SK-N-SH (cell line): ENCODE measurements around the gene CD300E. TPM values are rescaled to one million over a fixed set of nuclear protein-coding genes. Genes with fewer than 3 reads are reported as not detected.

ENCODE experiments used
- CTCF ChIA-PET: fragments of 300-600, 350-600 bp; formaldehyde crosslinking; extraction: SDS; loops from one replicate; lab custom pipeline; 2021; lab: Yijun Ruan, JAX
- POLR2A ChIA-PET: fragments of 350-600 bp; sonication (Branson Sonifier 250); formaldehyde crosslinking; extraction: SDS; loops from one replicate; lab custom pipeline; 2020; ENCODE audit warnings: antibody characterized with exemption, inconsistent platforms; lab: Yijun Ruan, JAX
- DNase-seq: peaks from one replicate; pipeline ENCODE4 v3.0.0; 2012
- H2AFZ ChIP-seq: fragments of 200-600 bp; sonication (generic); 2 replicates; pipeline ENCODE4 v1.8.1; 2016; ENCODE audit warnings: antibody characterized with exemption, mild to moderate bottlenecking, low read depth
- H3F3A ChIP-seq: fragments of 200-600 bp; sonication (generic); replicated peaks from 2 replicates; pipeline ENCODE3; 2016; ENCODE audit warnings: antibody characterized with exemption, mild to moderate bottlenecking; ENCODE audit not compliant: insufficient read depth
- H3K27ac ChIP-seq, 2 experiments: fragments of 200-500 bp in 1 of 2; fragments of 200-600 bp in 1 of 2; sonication (Bioruptor generic) in 1 of 2; sonication (generic), shearing (Covaris generic) in 1 of 2; 2 replicates each; pipeline versions ENCODE4 v1.5.1 to v1.6.1; 2014 to 2016; ENCODE audit warnings: low read depth in 2 of 2, inconsistent platforms in 1 of 2, low read length in 1 of 2, mild to moderate bottlenecking in 1 of 2, mixed read lengths in 1 of 2
- H3K27me3 ChIP-seq: fragments of 200-600 bp; sonication (generic), shearing (Covaris generic); 2 replicates; pipeline ENCODE4 v1.6.1; 2016; ENCODE audit warnings: mixed run types; ENCODE audit not compliant: insufficient read depth
- H3K36me3 ChIP-seq, 2 experiments: fragments of 200-500 bp in 1 of 2; fragments of 200-600 bp in 1 of 2; sonication (Bioruptor generic) in 1 of 2; sonication (generic) in 1 of 2; replicated peaks in 1 of 2; 2 replicates each; pipeline versions ENCODE3 to v1.5.1; 2014 to 2016; ENCODE audit warnings: low read length in 1 of 2, mild to moderate bottlenecking in 1 of 2; ENCODE audit not compliant: insufficient read depth in 2 of 2, control insufficient read depth in 1 of 2
- H3K4me1 ChIP-seq, 2 experiments: fragments of 200-500 bp in 1 of 2; fragments of 200-600 bp in 1 of 2; sonication (Bioruptor generic) in 1 of 2; sonication (generic), shearing (Covaris generic) in 1 of 2; 2 replicates each; pipeline versions ENCODE4 v1.5.1 to v1.6.1; 2014 to 2016; ENCODE audit warnings: low read depth in 1 of 2, low read length in 1 of 2, mixed run types in 1 of 2; ENCODE audit not compliant: insufficient read depth in 2 of 2, control insufficient read depth in 1 of 2
- H3K4me2 ChIP-seq: fragments of 200-600 bp; sonication (generic), shearing (Covaris generic); 2 replicates; pipeline ENCODE4 v1.6.1; 2017; ENCODE audit warnings: mixed run types
- H3K4me3 ChIP-seq, 2 experiments: fragments of 200-500 bp in 1 of 2; fragments of 200-600 bp in 1 of 2; sonication (Bioruptor generic) in 1 of 2; sonication (generic), shearing (Covaris generic) in 1 of 2; 2 replicates each; pipeline versions ENCODE4 v1.5.1 to v1.8.1; 2014 to 2016; ENCODE audit warnings: low read depth in 2 of 2, inconsistent platforms in 1 of 2, low read length in 1 of 2, mild to moderate bottlenecking in 1 of 2, mixed read lengths in 1 of 2, moderate library complexity in 1 of 2
- H3K79me2 ChIP-seq: fragments of 200-600 bp; sonication (generic); 2 replicates; pipeline ENCODE4 v1.8.1; 2017; ENCODE audit warnings: mild to moderate bottlenecking; ENCODE audit not compliant: insufficient read depth
- H3K9ac ChIP-seq: fragments of 200-600 bp; sonication (generic); 2 replicates; pipeline ENCODE4 v1.6.1; 2017; ENCODE audit warnings: mixed run types
- H3K9me2 ChIP-seq: fragments of 200-600 bp; sonication (generic); 2 replicates; pipeline ENCODE4 v1.6.1; 2017; ENCODE audit warnings: mixed run types
- H3K9me3 ChIP-seq: fragments of 200-600 bp; sonication (generic); 2 replicates; pipeline ENCODE4 v1.6.1; 2017; ENCODE audit warnings: mixed run types, mild to moderate bottlenecking, moderate library complexity
- H4K20me1 ChIP-seq: fragments of 200-600 bp; sonication (generic); 2 replicates; pipeline ENCODE4 v1.6.1; 2017; ENCODE audit warnings: mild to moderate bottlenecking, mixed run types; ENCODE audit not compliant: insufficient read depth
- CHD2 ChIP-seq: fragments of 150-350 bp; IDR thresholded peaks from 2 replicates; pipeline ENCODE4 v1.6.1; 2018; ENCODE audit warnings: low read length; ENCODE audit not compliant: partially characterized antibody
- GABPA ChIP-seq: IDR thresholded peaks from 2 replicates; pipeline ENCODE4 v1.4.0; 2012; ENCODE audit warnings: low read depth, mild to moderate bottlenecking
- GATA2 ChIP-seq: sonication (generic); formaldehyde crosslinking; IDR thresholded peaks from 2 replicates; pipeline ENCODE4 v1.5.0; 2020; ENCODE audit warnings: mild to moderate bottlenecking, missing genetic modification reagents
- JUND ChIP-seq: IDR thresholded peaks from 2 replicates; pipeline ENCODE4 v1.4.0; 2012
- MAX ChIP-seq: IDR thresholded peaks from 2 replicates; pipeline ENCODE4 v1.4.0; 2012; ENCODE audit warnings: low read depth
- MXI1 ChIP-seq: IDR thresholded peaks from 2 replicates; pipeline ENCODE4 v1.6.1; 2012; ENCODE audit warnings: mild to moderate bottlenecking, low read depth, low read length, improper control_type of control experiment
- NFIC ChIP-seq: IDR thresholded peaks from 2 replicates; pipeline ENCODE4 v1.4.0; 2012; ENCODE audit warnings: borderline replicate concordance
- NRF1 ChIP-seq: IDR thresholded peaks from 2 replicates; pipeline ENCODE4 v1.6.1; 2012; ENCODE audit warnings: low read depth, mild to moderate bottlenecking, low read length
- RAD21 ChIP-seq: IDR thresholded peaks from 2 replicates; pipeline ENCODE4 v1.6.1; 2012; ENCODE audit warnings: mild to moderate bottlenecking, low read length
- REST ChIP-seq: IDR thresholded peaks from 2 replicates; pipeline ENCODE4 v1.6.1; 2012; ENCODE audit warnings: mild to moderate bottlenecking, low read depth, low read length, moderate library complexity
- RFX5 ChIP-seq: IDR thresholded peaks from 2 replicates; pipeline ENCODE4 v1.6.1; 2012; ENCODE audit warnings: mild to moderate bottlenecking, improper control_type of control experiment, low read length
- SIN3A ChIP-seq: IDR thresholded peaks from 2 replicates; pipeline ENCODE4 v1.6.1; 2012; ENCODE audit warnings: low read depth, mild to moderate bottlenecking, low read length, moderate library complexity, borderline replicate concordance
- TCF12 ChIP-seq: IDR thresholded peaks from 2 replicates; pipeline ENCODE4 v1.4.0; 2012
- USF2 ChIP-seq: fragments of 150-350 bp; IDR thresholded peaks from 2 replicates; pipeline ENCODE4 v1.6.1; 2017; ENCODE audit warnings: antibody characterized with exemption, low read length, low read depth, borderline replicate concordance
- WGBS: methylation state at CpG from one replicate; pipeline ENCODE4 v1.1.6; 2017; ENCODE audit warnings: low lambda C conversion rate; 5-methylcytosine and 5-hydroxymethylcytosine counted together
- polyA plus RNA-seq, 3 experiments: library from polyadenylated mRNA; depleted of rRNA; stranded (reverse); fragments of >200 nt; gene quantifications; 2 replicates each; pipeline ENCODE4 v1.2.3, GENCODE V29; 2012

The CD300E gene
- polyA plus RNA-seq, 1 of the 3 experiments (the other 2 are of a cell fraction): not detected

- H3K4me3 ChIP-seq: no peak overlapping the region
- ChIA-PET POLR2A (no interaction called here), CTCF (interaction anchor here (1.0 to 4.7 kb wide), 6 partner anchors 10 to 231 kb away, joined by 3 to 31 read pairs (median 4); partner anchors contain the start of gene GPR142)
- H3K27ac ChIP-seq: no peak overlapping the region
- no peaks in the 10 kb centered on the region for H3K27me3 ChIP-seq
- no peaks in the 10 kb centered on the region for H3K9me3 ChIP-seq
- WGBS: 6% methylated on average over 2 of the region's 3 CpGs
- H3K9ac ChIP-seq: no peak overlapping the region
- H3K9me2 ChIP-seq: no peaks in the 10 kb centered on the region
- H3K4me1 ChIP-seq: peaks cover 0 to 7% of the 10 kb centered on the region in 2 experiments; a peak in 1 of 4 replicates
- H3K4me2 ChIP-seq: no peak overlapping the region
- no peaks in the 10 kb centered on the region for H3K79me2 ChIP-seq
- H3K36me3 ChIP-seq: no peaks in the 10 kb centered on the region
- no peak for DNase-seq
- no peaks in the 10 kb centered on the region for H4K20me1 ChIP-seq
- no peak for TF ChIP-seq TCF12
- no peak for TF ChIP-seq NRF1
- no peak for TF ChIP-seq USF2
- no peak for TF ChIP-seq RFX5
- no peak for TF ChIP-seq NFIC
- H2AFZ ChIP-seq: no peak overlapping the region
- no peaks in the 10 kb centered on the region for H3F3A ChIP-seq
Observed at GRCh38 chr17:74599023-74599399, 24.5 kb downstream of the CD300E start.

- Histone ChIP-seq H3K9me3 (no peaks in the 10 kb centered on the region), H4K20me1 (no peaks in the 10 kb centered on the region), H3K36me3 (no peaks in the 10 kb centered on the region), H2AFZ (no peak overlapping the region), H3K9ac (no peak overlapping the region), H3K27ac (no peak overlapping the region), H3K4me3 (no peak overlapping the region), H3F3A (no peaks in the 10 kb centered on the region), H3K27me3 (no peaks in the 10 kb centered on the region), H3K9me2 (no peaks in the 10 kb centered on the region), H3K4me1 (peaks cover 0 to 7% of the 10 kb centered on the region in 2 experiments; a peak in 1 of 4 replicates), H3K4me2 (no peak overlapping the region), H3K79me2 (no peaks in the 10 kb centered on the region)
- 30% methylated on average over 4 of the region's 4 CpGs for WGBS
- TF ChIP-seq GABPA: no peak
- CTCF ChIA-PET: interaction anchor here (0.5 to 1.7 kb wide), 11 partner anchors 9 to 298 kb away, joined by 3 to 11 read pairs (median 4); partner anchors contain the start of genes CD300C, CD300H and GPR142
- POLR2A ChIA-PET: no interaction called here
- no peak for DNase-seq
Observed at GRCh38 chr17:74598346-74599022, 25.1 kb downstream of the CD300E start.

- no peaks in the 10 kb centered on the region for H4K20me1 ChIP-seq
- H3F3A ChIP-seq: no peaks in the 10 kb centered on the region
- H3K4me2 ChIP-seq: no peak overlapping the region
- H3K27ac ChIP-seq: no peak overlapping the region
- H3K27me3 ChIP-seq: no peaks in the 10 kb centered on the region
- no peaks in the 10 kb centered on the region for H3K79me2 ChIP-seq
- ChIA-PET CTCF (interaction anchor here (1.0 to 1.7 kb wide), 9 partner anchors 8 to 229 kb away, joined by 3 to 11 read pairs (median 4); partner anchors contain the start of genes CD300C and CD300H), POLR2A (no interaction called here)
- H3K9ac ChIP-seq: no peak overlapping the region
- WGBS: 22% methylated on average over 8 of the region's 8 CpGs
- H3K4me3 ChIP-seq: no peak overlapping the region
- TF ChIP-seq CHD2 (no peak), SIN3A (no peak), JUND (no peak), GATA2 (no peak), REST (no peak), TCF12 (no peak), MXI1 (no peak), MAX (no peak), GABPA (no peak), RAD21 (no peak)
- no peak overlapping the region for H2AFZ ChIP-seq
- DNase-seq: no peak
- no peaks in the 10 kb centered on the region for H3K9me2 ChIP-seq
- H3K36me3 ChIP-seq: no peaks in the 10 kb centered on the region
- no peaks in the 10 kb centered on the region for H3K9me3 ChIP-seq
- H3K4me1 ChIP-seq: peaks cover 0 to 7% of the 10 kb centered on the region in 2 experiments; a peak in 1 of 4 replicates
Observed at GRCh38 chr17:74597069-74597790, 26.3 kb downstream of the CD300E start.
